AG09309 (cell line): ENCODE data around the gene GNB1.

ENCODE experiments used
- DNase-seq: peaks from one replicate; pipeline ENCODE4 v3.0.0-alpha.2; 2010; ENCODE audit warnings: low read depth
- H3K4me3 ChIP-seq: 2 replicates; pipeline ENCODE4 v1.5.1; 2011; ENCODE audit warnings: mild to moderate bottlenecking, low read depth, low read length, moderate library complexity; ENCODE audit not compliant: control insufficient read depth
- TF ChIP-seq, protein P1 (sequence below): IDR thresholded peaks from 2 replicates; pipeline ENCODE4 v1.5.1; 2011; ENCODE audit warnings: mild to moderate bottlenecking, low read depth, low read length, inconsistent platforms; ENCODE audit not compliant: insufficient read depth, control insufficient read depth; ENCODE audit errors: missing control alignments

Gene GNB1

DNA sequence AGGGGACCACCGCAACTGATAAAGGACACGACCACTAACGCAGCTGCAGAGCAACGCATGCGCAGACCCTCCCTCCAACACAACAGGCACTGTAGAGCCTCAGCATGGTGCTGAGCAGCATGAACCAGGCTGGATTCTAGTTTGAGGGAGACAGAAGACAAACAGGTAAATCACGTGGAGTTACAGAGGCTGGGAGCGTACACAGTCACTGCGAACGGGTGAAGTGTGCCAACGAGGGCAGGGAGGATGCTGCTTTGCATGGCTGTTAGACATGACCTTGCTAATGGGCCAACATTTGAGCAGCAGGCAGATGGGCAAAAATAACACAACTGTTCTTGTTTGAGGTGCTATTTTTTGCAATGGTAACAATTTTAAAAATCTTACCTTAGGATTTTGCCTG, 57.4 kb downstream of the GNB1 start:
- DNase-seq = no peak
- TF ChIP-seq, protein P1, sequence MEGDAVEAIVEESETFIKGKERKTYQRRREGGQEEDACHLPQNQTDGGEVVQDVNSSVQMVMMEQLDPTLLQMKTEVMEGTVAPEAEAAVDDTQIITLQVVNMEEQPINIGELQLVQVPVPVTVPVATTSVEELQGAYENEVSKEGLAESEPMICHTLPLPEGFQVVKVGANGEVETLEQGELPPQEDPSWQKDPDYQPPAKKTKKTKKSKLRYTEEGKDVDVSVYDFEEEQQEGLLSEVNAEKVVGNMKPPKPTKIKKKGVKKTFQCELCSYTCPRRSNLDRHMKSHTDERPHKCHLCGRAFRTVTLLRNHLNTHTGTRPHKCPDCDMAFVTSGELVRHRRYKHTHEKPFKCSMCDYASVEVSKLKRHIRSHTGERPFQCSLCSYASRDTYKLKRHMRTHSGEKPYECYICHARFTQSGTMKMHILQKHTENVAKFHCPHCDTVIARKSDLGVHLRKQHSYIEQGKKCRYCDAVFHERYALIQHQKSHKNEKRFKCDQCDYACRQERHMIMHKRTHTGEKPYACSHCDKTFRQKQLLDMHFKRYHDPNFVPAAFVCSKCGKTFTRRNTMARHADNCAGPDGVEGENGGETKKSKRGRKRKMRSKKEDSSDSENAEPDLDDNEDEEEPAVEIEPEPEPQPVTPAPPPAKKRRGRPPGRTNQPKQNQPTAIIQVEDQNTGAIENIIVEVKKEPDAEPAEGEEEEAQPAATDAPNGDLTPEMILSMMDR = no peak
- no peak overlapping the region for H3K4me3 ChIP-seq

- TF ChIP-seq, protein P1 = no peak
- no peak for DNase-seq
- no peak overlapping the region for H3K4me3 ChIP-seq
These were observed 58.1 kb downstream of the GNB1 start for GRCh38 chr1:1832820-1833219.

DNA sequence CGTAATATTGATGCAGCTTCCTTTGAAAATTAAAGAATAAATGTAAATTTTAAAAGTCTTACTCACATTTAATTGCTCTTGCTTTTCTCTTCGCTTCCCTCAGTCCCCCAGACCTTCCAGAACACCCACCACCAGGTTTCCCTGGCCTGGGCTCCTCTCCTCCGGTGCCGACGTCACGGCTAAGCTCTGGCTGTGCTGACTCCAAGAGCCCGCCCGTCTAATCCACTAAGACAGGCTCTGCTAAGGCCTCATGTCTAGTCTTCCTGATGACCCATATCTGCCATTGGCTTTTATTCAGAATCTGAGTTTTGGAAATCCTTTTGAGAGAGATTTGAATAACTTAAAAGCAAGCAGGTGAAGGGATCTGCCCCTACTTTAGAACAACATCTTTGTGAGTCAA, 58.7 kb downstream of the GNB1 start:
- TF ChIP-seq, protein P1 = no peak
- DNase-seq = no peak
- H3K4me3 ChIP-seq = no peak overlapping the region

- no peak for DNase-seq
- H3K4me3 ChIP-seq = no peak overlapping the region
- TF ChIP-seq, protein P1 = no peak
These were observed 63.6 kb downstream of the GNB1 start for GRCh38 chr1:1827089-1827848.

DNA sequence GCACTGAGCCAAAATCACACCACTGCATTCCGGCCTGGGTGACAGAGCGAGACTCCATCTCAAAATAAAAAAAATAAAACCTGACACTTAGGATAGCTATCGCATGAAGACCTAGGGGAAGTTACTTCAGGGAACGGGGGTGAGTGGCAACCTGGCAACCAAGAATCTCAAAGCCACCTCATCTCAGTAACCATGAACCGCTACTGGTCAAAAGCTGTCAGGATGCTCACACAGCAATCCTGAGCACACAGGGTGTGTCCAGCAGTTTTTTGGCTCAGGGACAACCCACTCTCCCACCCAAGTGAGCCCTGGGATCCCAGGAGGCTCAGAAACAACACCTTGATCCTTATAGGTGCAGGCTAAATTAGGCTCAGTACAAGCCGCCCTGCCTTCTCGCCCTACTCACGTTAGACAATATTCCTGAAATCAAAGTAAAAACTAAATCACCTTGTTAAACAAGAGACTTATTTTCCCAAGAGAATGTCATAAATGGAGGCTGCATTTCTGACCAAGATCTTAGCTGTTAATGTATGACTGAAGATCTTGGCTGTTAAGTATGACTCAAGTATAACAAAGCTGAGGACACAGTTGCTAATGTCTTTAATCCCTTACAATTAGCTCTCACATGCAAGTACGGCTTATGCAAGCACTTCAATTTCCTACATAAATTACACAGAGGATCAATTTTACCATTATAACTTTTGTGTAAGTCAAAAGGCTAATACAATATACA, 64.4 kb downstream of the GNB1 start:
- TF ChIP-seq, protein P1 = no peak
- H3K4me3 ChIP-seq = no peak overlapping the region
- DNase-seq = no peak

DNA sequence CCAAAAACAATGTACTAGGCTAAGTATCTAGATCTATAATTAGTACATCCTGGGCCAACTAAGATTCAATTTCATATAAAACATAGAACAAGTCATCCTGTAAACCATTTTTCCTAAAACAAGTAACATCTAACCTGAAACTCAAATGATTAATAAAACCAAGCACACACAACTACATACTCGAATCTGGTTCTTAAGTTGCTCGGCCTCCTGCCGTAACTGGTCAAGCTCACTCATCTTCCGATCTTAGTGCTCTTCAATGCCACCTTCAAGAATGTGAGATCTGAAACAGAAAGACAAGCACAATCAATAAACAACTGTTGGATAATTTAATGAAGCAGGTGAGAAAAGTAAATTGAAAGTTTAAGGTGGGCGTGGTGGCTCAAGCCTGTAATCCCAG, 65.7 kb downstream of the GNB1 start:
- no peak overlapping the region for H3K4me3 ChIP-seq
- TF ChIP-seq, protein P1 = no peak
- no peak for DNase-seq
